ENCODE data around the gene CD300LG.
A peak's percentile ranks its signal among the peaks of the same experiment; 100 is the strongest.

The CD300LG gene

GRCh38 chr17:43826206-43826605, 20.8 kb upstream of the CD300LG start:
- DNase-seq: no peak

- no peak for DNase-seq
Measured at GRCh38 chr17:43827596-43827995, 19.4 kb upstream of the CD300LG start.

GRCh38 chr17:43829738-43830137, 17.2 kb upstream of the CD300LG start:
- no peak for DNase-seq

GRCh38 chr17:43830510-43831140, 16.4 kb upstream of the CD300LG start:
- DNase-seq: no peak

- no peak for DNase-seq
Measured at GRCh38 chr17:43831633-43832032, 15.3 kb upstream of the CD300LG start.

- no peak for DNase-seq
Measured at GRCh38 chr17:43832168-43832975, 14.6 kb upstream of the CD300LG start.

GRCh38 chr17:43832976-43833829, 13.8 kb upstream of the CD300LG start, which contains the start of gene MPP3:
MPP3 (minus strand) TSS chr17:43833146; CDS start chr17:43831906, 1,240 bp downstream.
- peak; percentile 77 for DNase-seq

- no peak for DNase-seq
Measured at GRCh38 chr17:43834106-43834505, 12.9 kb upstream of the CD300LG start.

GRCh38 chr17:43839670-43840108, 7.3 kb upstream of the CD300LG start:
- peak; percentile 72 for DNase-seq

- no peak for DNase-seq
Measured at GRCh38 chr17:43840814-43841213, 6.2 kb upstream of the CD300LG start.

GRCh38 chr17:43841282-43841681, 5.7 kb upstream of the CD300LG start:
- DNase-seq: no peak

- peak; percentile 35 for DNase-seq
Measured at GRCh38 chr17:43842091-43842974, 4.6 kb upstream of the CD300LG start.

GRCh38 chr17:43842975-43843325, 4.0 kb upstream of the CD300LG start:
- DNase-seq: no peak

- DNase-seq: no peak
Measured at GRCh38 chr17:43844241-43844640, 2.7 kb upstream of the CD300LG start.

- no peak for DNase-seq
Measured at GRCh38 chr17:43845766-43846165, 1.2 kb upstream of the CD300LG start.

- DNase-seq: peak; percentile 71
Measured at GRCh38 chr17:43846221-43846712, 709 bp upstream of the CD300LG start.

- DNase-seq: no peak
Measured at GRCh38 chr17:43848601-43849000, 1.6 kb downstream of the CD300LG start.

- no peak for DNase-seq
Measured at GRCh38 chr17:43849116-43849515, 2.1 kb downstream of the CD300LG start.

GRCh38 chr17:43852571-43852970, 5.6 kb downstream of the CD300LG start:
- no peak for DNase-seq

- DNase-seq: no peak
Measured at GRCh38 chr17:43853546-43853945, 6.6 kb downstream of the CD300LG start.

GRCh38 chr17:43854498-43854897, 7.5 kb downstream of the CD300LG start:
- no peak for DNase-seq

- DNase-seq: no peak
Measured at GRCh38 chr17:43855061-43855460, 8.1 kb downstream of the CD300LG start.

All from RPMI8226 (cell line).